Fibroblast of skin of abdomen (primary cell): ENCODE results near the gene TRRAP.

ENCODE experiments used
- DNase-seq: peaks from one replicate; pipeline ENCODE4 v3.0.0-alpha.2; 2013

Gene TRRAP

DNA sequence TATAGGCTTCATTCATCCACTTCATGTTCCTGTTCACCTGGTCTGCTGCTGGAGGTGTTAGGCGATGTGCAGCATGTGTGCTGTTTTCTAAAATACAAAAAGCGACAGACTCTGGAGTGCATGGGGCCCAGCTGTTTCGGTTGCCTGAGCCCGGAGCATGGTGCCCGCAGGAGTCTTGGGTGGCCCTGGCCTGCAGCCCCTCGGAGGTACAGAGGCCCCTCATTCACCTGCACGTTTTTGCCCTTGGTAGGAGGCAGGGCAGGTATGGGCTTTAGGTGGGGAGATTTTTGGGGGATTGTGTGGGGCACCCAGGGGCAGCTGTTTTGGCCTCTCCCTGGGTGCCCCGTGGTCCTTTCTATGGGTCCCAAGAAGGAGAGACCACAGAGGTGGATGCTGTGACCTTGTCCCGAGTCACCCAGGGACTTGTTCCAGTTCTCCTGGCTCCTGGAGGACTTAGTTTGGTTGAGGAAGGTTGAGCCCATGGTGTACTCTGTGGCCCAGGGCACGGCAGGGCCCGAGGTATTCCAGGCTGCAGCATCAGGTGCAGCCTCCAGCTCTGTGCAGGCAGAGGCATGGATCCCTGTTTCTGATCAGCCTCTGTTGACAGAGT lies 130.7 kb downstream of the TRRAP start:
- DNase-seq: no peak

DNA sequence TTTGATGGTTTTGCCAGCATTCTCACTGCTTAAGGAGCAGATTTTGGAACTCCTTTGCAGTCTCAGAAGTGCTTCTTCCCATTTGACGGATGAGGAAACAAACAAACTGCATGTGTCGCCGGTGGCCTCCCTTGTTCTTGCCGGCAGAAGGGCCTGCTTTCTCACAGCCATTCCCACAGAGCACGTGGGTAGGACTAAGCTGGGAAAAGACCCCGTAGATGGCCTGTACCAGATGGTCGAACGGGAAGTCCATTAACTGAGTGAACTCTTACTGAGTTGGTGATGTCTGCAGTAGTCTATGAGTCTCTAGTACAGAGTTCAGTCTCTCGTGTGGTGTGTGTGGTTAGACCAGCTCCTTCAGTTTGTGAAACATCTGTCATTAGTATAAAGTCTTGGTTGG lies 131.9 kb downstream of the TRRAP start:
- no peak for DNase-seq

GRCh38 chr7:99011341-99011705 lies 133.0 kb downstream of the TRRAP start:
- no peak for DNase-seq

- DNase-seq: no peak
These were observed 133.5 kb downstream of the TRRAP start for GRCh38 chr7:99011706-99012404.

DNA sequence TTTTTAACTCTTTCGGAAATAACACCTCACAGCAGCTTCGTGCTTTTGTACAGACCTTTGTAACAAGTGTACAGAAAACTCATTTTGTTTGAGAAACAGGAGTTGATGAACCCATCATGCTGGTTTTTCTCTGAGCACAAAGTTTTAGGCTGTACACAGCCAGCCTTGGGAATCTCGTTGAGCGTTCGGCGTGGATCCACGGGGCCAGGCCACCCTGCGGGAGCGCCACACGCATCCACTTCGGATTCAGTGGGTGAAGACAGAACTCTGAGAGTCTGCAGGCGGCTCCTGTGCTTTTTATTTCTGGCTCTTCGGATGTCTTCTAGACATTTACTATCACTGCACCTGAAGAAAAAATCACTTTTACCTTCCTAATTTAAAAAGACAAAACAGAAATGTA lies 134.4 kb downstream of the TRRAP start:
- DNase-seq: no peak

DNA sequence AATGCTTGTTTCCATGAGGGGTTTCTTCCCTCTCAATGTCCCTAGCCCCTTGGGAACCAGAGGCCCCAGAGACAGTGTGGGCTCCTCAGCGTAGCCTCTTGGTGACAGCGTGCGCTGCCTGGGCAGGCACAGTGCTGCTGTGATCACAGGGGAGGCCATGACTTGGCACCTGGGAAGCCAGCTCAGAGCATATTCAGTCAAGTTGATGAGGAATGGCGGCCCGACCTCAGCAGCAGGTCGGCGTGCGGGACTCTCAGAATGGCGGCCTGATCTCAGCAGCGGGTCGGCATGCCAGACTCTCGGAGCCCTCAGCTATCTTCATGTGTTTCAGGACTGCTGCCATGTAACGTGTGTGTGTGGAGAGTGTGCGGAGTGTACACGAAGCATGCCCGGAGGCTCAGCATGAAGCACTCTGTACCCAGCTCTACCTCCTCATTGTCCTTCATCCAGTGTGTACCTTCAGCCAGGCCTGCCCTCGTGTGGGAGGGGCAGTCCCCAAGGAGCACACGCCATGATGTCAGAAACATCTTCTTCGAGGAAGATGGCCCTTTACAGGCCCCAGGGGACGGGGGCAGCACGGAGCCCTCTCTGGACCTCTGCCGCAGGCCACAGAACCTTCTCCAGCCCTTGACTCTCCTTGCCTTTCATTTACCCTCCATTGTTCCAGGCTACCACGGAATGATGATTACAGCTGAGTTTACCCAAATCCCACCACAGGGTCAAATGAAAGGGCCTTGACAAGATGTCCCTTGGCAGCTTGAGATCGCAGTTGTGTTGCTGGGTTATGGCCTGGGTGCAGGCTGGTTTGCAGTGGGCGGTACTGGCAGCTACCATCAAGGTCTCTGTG lies 135.2 kb downstream of the TRRAP start:
- no peak for DNase-seq

- no peak for DNase-seq
These were observed 136.0 kb downstream of the TRRAP start for GRCh38 chr7:99014113-99014985.

GRCh38 chr7:99016196-99016595 lies 137.9 kb downstream of the TRRAP start:
- no peak for DNase-seq

GRCh38 chr7:99019523-99020412 lies 141.4 kb downstream of the TRRAP start:
- DNase-seq: no peak

GRCh38 chr7:99020413-99020715 lies 142.0 kb downstream of the TRRAP start:
- DNase-seq: no peak

- no peak for DNase-seq
These were observed 143.7 kb downstream of the TRRAP start for GRCh38 chr7:99021941-99022560.

GRCh38 chr7:99024066-99024465 lies 145.7 kb downstream of the TRRAP start:
- DNase-seq: peak; percentile 81

DNA sequence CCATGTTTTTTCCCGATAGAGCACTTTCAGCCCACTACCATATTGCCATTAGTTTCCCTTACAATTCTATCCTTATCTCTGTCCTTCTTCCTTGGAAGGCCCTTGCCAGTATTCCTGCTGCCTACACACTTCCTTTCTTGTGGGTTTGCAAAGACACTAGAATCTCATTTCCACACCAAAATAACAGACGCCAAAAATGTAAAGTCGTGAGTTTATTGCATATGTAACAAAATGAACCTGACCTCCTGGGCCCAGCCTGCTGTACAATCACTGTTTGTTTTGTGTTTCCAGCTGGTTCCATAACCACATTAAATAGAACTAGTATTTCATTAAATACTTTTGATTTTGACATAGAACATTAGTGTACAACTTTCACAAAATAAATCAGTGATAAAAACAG lies 148.9 kb downstream of the TRRAP start:
- peak; percentile 13 for DNase-seq

DNA sequence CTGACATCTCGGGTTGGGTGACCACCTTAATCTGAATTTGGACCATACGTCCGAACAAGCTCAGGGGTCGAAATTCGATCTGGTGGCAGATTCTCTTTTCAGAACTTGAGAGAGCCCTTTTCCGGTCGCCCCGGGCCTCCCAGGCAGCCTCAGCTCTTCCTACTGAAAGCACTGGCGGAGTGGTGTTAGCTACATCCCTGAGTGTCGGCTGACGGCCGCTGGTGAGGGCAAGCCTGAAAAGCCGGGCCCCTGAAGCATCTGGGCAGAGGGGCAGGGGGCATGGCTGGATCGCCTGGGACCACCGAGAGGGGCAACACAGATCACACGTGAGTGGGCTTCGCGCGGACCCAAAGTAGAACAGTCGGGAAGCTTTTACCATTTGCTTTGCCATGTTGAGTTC lies 149.5 kb downstream of the TRRAP start:
- DNase-seq: no peak

DNA sequence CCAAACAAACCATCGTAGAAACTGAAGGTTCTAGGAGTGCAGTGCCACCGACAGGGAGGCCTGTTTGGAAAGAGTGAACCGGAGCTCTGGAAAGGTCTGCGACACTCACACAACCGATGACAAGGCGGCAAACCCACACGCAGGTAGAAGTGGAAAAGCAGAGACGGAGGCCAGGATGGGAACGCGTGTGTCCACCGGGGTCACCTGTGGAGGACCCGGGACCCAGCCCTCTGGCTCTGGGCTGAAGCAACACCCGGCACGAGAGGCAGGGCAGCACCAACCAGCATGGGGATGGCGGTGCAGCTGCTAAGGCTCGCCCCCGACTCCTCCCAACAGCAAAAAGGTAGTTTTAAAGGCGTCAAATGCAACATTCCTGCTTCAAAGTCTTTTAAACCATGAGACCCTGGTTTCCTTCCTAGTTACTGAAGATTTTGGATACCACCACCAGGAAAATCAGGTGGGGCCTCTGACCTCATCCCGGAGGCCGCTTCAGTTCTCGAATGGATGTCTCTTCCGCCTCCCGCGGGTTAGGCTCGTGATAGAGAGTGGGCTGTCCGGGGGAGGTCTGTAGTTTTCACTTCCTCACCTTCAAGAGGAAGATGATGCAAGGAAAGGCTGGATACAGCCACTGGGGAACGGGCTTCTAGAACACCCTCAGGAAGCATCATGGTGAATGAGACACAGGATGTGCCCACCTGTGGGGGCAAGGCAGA lies 150.1 kb downstream of the TRRAP start:
- DNase-seq: no peak

- no peak for DNase-seq
These were observed 151.4 kb downstream of the TRRAP start for GRCh38 chr7:99029466-99030435.

DNA sequence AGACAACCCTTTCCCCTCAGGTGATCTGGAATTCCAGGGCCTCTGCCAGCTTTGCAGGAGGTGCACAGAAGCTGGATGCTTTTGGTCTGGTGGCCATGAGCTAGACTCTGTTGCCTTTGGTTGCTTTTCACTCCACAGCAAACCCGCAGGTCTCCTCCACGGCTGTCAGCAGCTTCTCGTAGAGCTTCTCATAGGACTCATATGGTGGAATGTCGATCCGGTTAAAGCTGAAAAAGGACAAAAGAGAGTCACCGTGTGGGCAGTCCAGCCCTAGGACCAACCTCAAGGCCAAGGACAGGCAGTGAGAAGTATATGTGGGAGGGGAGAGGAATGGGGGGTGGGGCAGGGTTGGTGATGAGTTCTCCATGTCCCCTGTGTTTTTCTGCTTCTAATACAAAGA lies 152.1 kb downstream of the TRRAP start:
- no peak for DNase-seq

- DNase-seq: no peak
These were observed 152.6 kb downstream of the TRRAP start for GRCh38 chr7:99030951-99031350.

- no peak for DNase-seq
These were observed 153.2 kb downstream of the TRRAP start for GRCh38 chr7:99031496-99031895.
